ENCODE measurements around the gene THSD4.

The THSD4 gene

DNA sequence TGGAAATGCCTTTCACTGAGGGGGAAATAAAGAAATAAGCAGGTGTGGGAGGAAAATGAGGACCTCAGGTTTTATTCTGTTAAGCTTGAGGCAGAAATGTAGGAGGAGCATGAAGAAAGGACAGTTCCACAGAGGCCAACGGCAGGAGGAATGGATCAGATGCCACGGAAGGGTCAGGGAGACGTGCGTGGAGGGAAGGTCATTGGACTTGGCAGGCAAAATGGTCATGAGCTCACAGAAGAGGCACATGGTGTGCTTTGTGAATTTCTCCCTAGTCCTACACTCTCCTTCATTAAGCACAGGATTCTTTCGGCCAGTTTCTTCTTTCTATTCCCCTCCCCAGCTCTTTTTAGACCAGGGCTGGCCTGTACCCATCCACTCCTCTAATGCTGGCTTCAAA lies 32.5 kb upstream of the THSD4 start:
- Histone ChIP-seq H3K36me3 (no peaks in the 10 kb centered on the region), H3K27me3 (no peaks in the 10 kb centered on the region), H3K9me3 (replicated peaks in 1 of 11) (peaks cover 0 to 11% (median 0%) of the 10 kb centered on the region in 11 experiments; a peak in 3 of 22 replicates), H3K27ac (no peak overlapping the region), H4K20me1 (no peaks in the 10 kb centered on the region), H3K9ac (no peak overlapping the region), H3K4me3 (no peak overlapping the region), H3K4me1 (no peaks in the 10 kb centered on the region), H3K4me2 (no peak overlapping the region)
- TF ChIP-seq Cebpa-rat (IDR thresholded peaks at IDR 0.05), result no peak

DNA sequence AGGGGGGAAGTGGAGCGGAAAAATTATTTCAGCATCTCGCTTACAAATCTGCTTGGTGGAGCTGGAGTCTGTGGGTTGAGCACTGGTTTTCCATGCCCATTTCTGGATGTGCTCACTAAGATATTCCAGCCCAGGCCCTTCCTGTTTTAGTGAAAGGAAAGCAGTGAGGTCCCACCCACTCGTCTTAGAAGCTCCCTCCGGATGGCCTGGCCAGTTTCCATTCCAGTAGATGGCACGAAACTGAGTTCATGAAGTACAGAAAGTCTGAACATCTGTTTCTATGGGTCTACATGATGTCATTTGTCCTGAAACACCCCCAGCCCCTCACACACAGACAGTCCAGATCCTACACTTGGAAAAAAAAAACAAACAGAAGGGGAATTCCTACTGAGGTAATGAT lies 31.9 kb upstream of the THSD4 start:
- Histone ChIP-seq H3K27me3 (no peaks in the 10 kb centered on the region), H3K4me3 (no peak overlapping the region), H4K20me1 (no peaks in the 10 kb centered on the region), H3K4me1 (no peaks in the 10 kb centered on the region), H3K27ac (no peak overlapping the region), H3K9ac (no peak overlapping the region), H3K4me2 (no peak overlapping the region), H3K36me3 (no peaks in the 10 kb centered on the region), H3K9me3 (replicated peaks in 1 of 11) (peaks cover 0 to 15% (median under 1%) of the 10 kb centered on the region in 11 experiments; a peak in 9 of 22 replicates)
- no peak for TF ChIP-seq Cebpa-rat (IDR thresholded peaks at IDR 0.05)

DNA sequence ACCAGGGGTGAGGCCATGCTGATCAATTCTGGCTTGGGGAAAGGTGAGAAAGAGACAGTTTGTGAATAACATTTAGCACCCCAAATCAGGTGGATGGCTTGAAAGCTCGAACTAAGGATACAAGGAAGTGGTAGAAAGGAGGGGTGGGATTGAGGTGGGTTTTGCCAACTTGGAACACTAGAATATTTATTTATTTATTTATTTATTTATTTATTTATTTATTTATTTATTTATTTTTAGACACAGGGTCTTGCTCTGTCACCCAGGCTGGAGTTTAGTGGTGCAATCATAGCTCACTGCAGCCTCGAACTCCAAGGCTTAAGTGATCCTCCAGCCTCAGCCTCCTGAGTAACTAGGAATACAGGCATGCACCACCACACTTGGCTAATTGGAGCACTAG lies 31.0 kb upstream of the THSD4 start:
- Histone ChIP-seq H3K36me3 (no peaks in the 10 kb centered on the region), H3K4me1 (no peaks in the 10 kb centered on the region), H4K20me1 (no peaks in the 10 kb centered on the region), H3K27me3 (no peaks in the 10 kb centered on the region), H3K9ac (no peak overlapping the region), H3K27ac (no peak overlapping the region), H3K9me3 (replicated peaks in 1 of 11) (peaks cover 0 to 24% (median 10%) of the 10 kb centered on the region in 11 experiments; a peak in 17 of 22 replicates), H3K4me2 (no peak overlapping the region), H3K4me3 (no peak overlapping the region)
- no peak for TF ChIP-seq Cebpa-rat (IDR thresholded peaks at IDR 0.05)

DNA sequence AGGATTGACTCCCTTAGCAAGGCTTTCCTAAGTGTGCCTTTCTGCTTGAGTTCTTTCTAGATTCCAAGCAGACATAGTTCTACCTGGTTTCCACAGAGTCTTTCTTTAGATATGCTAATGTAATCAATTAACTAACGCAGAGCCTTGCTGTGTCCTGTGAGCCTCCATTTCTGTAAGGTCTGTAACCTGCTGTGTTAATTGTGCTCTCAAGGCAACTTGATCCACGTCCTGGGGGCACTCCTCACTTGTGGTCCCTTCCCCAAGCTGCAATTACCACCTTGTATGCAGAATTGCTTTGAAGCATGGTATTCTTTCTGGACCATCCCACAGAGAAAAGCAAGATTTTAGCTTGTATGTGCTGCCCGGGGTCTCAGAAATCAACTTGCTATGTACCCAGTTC lies 29.5 kb upstream of the THSD4 start:
- no peak overlapping the region for H3K4me2 ChIP-seq

DNA sequence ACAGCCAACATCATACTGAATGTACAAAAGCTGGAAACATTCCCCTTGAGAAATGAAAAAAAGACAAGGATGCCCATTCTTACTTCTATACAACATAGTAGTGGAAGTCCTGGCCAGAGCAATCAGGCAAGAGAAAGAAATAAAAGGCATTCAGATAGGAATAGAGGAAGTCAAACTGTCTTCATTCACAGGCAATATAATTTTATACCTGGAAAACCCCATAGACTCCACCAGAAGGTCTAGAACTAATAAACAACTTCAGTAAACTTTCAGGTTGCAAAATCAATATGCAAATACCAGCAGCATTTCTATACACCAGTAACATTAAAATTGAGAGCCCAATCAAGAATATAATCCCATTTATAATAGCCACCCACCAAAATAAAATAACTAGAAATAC lies 27.1 kb upstream of the THSD4 start:
- Histone ChIP-seq H3K27me3 (no peaks in the 10 kb centered on the region), H3K36me3 (no peaks in the 10 kb centered on the region)
- no peak for TF ChIP-seq Cebpa-rat (IDR thresholded peaks at IDR 0.05)

More for the DNA sequence above, 29.5 kb upstream of the THSD4 start:
- H3K4me3 ChIP-seq, result no peak overlapping the region
- no peaks in the 10 kb centered on the region for H4K20me1 ChIP-seq
- no peak overlapping the region for H3K27ac ChIP-seq
- H3K27me3 ChIP-seq, result no peaks in the 10 kb centered on the region
- TF ChIP-seq Cebpa-rat (IDR thresholded peaks at IDR 0.05), result no peak
- H3K9me3 ChIP-seq (replicated peaks in 1 of 11), result peaks cover 0 to 24% (median 12%) of the 10 kb centered on the region in 11 experiments; a peak in 17 of 22 replicates
- no peaks in the 10 kb centered on the region for H3K36me3 ChIP-seq
- H3K9ac ChIP-seq, result no peak overlapping the region
- H3K4me1 ChIP-seq, result no peaks in the 10 kb centered on the region

DNA sequence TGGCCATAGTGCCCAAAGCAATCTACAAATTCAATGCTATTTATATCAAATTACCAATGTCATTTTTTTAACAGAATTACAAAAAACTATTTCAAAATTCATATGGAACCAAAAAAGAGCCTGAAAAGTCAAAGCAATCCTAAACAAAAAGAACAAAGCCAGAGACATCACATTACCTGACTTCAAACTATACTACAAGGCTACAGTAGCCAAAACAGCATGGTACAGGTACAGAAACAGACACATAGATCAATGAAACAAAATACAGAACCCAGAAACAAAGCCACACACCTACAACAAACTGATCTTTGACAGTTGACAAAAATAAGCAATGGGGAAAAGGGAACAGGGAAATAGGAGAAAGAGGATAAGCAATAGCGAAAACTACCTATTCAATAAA lies 26.6 kb upstream of the THSD4 start:
- no peaks in the 10 kb centered on the region for H4K20me1 ChIP-seq
- no peaks in the 10 kb centered on the region for H3K27me3 ChIP-seq
- no peak overlapping the region for H3K9ac ChIP-seq
- H3K4me1 ChIP-seq, result no peaks in the 10 kb centered on the region
- no peak for TF ChIP-seq Cebpa-rat (IDR thresholded peaks at IDR 0.05)
- peaks cover 0 to 24% (median 12%) of the 10 kb centered on the region in 11 experiments; a peak in 17 of 22 replicates for H3K9me3 ChIP-seq (replicated peaks in 1 of 11)
- H3K36me3 ChIP-seq, result no peaks in the 10 kb centered on the region
- no peak overlapping the region for H3K4me2 ChIP-seq
- H3K4me3 ChIP-seq, result no peak overlapping the region
- no peak overlapping the region for H3K27ac ChIP-seq

More for the DNA sequence above, 27.1 kb upstream of the THSD4 start:
- no peak overlapping the region for H3K4me2 ChIP-seq
- no peak overlapping the region for H3K27ac ChIP-seq
- peaks cover 0 to 24% (median 12%) of the 10 kb centered on the region in 11 experiments; a peak in 17 of 22 replicates for H3K9me3 ChIP-seq (replicated peaks in 1 of 11)
- H3K9ac ChIP-seq, result no peak overlapping the region
- H3K4me1 ChIP-seq, result no peaks in the 10 kb centered on the region
- no peaks in the 10 kb centered on the region for H4K20me1 ChIP-seq
- H3K4me3 ChIP-seq, result no peak overlapping the region

DNA sequence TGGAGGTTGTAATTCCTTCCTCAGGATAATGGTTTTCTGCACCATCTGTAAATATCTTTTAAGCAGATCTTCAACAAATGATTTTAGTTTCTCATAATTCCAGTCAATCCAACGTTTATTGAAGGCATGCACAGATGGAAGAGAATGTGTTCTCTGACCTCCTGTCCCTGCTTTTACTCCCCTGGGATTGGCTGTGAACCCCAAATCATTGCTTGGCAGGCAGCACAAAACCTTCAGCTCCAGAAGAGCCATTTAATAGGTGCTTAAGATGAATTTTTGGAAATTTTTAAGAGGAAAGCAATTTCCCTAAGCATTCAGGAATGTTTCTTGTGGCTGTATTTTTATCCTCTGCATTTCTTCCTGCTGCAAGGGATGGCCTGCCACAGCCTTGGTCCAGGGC lies 25.5 kb upstream of the THSD4 start:
- H4K20me1 ChIP-seq, result no peaks in the 10 kb centered on the region
- H3K4me3 ChIP-seq, result no peak overlapping the region
- no peak overlapping the region for H3K27ac ChIP-seq
- no peak overlapping the region for H3K4me2 ChIP-seq
- no peaks in the 10 kb centered on the region for H3K4me1 ChIP-seq
- no peaks in the 10 kb centered on the region for H3K27me3 ChIP-seq
- no peaks in the 10 kb centered on the region for H3K36me3 ChIP-seq
- H3K9me3 ChIP-seq (replicated peaks in 1 of 11), result peaks cover 0 to 28% (median 12%) of the 10 kb centered on the region in 11 experiments; a peak in 17 of 22 replicates
- no peak for TF ChIP-seq Cebpa-rat (IDR thresholded peaks at IDR 0.05)
- no peak overlapping the region for H3K9ac ChIP-seq

DNA sequence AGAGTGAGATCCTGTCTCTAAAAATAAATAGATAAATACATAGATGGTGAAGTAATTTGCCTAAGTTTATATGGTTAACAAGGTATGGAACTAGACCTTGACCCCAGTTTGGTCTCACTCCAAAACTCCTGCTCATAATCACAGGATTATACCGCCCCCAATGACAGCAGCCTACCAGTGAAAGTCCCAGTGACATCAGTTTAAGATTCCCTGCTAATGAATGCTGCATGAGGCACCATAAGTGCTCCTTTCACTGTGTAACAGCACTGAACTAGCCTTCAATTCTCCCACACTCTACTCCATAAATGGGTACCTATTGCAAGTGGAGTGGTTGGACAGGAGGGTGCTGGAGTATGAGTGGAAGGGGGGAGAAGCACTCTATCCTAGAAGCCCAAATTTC lies 23.7 kb upstream of the THSD4 start:
- Histone ChIP-seq H3K4me2 (no peak overlapping the region), H3K27me3 (no peaks in the 10 kb centered on the region), H3K36me3 (no peaks in the 10 kb centered on the region), H3K4me1 (no peaks in the 10 kb centered on the region), H3K27ac (no peak overlapping the region), H4K20me1 (no peaks in the 10 kb centered on the region), H3K9me3 (replicated peaks in 1 of 11) (peaks cover 0 to 26% (median 12%) of the 10 kb centered on the region in 11 experiments; a peak in 17 of 22 replicates), H3K9ac (no peak overlapping the region), H3K4me3 (no peak overlapping the region)
- TF ChIP-seq Cebpa-rat (IDR thresholded peaks at IDR 0.05), result no peak

DNA sequence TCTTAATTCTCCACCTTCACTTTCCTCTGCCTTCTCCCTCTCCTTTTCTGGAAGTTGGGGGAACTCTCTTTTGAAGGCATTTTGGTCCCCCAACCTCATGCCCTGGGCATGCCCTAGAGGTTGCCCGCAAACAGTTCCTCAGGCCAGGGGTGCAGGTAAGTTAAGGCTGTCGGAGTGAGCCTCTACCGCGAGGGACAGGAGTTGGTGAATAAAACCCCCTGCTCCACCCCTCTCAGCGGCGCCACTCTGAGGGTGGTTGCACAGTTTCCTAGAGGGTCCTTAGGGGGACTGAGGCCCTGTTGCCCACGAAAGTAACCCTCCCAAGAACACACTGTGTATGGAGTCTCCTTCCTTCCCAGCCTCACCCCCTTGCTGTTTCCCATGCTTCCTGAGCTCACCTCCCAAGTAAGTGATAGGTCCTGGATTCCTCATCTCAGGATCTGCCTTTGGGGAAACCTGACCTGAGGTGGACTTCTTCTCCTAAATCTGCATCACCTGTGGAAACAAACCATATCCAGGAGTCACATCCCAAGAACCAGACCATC lies 23.1 kb upstream of the THSD4 start:
- Histone ChIP-seq H3K36me3 (no peaks in the 10 kb centered on the region), H3K9ac (no peak overlapping the region), H3K9me3 (replicated peaks in 1 of 11) (peaks cover 0 to 23% (median 12%) of the 10 kb centered on the region in 11 experiments; a peak in 17 of 22 replicates), H3K4me1 (no peaks in the 10 kb centered on the region), H3K4me2 (no peak overlapping the region), H3K27ac (no peak overlapping the region), H4K20me1 (no peaks in the 10 kb centered on the region), H3K4me3 (no peak overlapping the region), H3K27me3 (no peaks in the 10 kb centered on the region)
- no peak for TF ChIP-seq Cebpa-rat (IDR thresholded peaks at IDR 0.05)
